SK-N-SH (cell line): Measurements from ENCODE around the gene PDE9A. TPM values are rescaled to one million over a fixed set of nuclear protein-coding genes. Genes with fewer than 3 reads are reported as not detected.

Source experiments
- CTCF ChIA-PET: fragments of 300-600, 350-600 bp; formaldehyde crosslinking; extraction: SDS; loops from one replicate; lab custom pipeline; 2021; lab: Yijun Ruan, JAX
- POLR2A ChIA-PET: fragments of 350-600 bp; sonication (Branson Sonifier 250); formaldehyde crosslinking; extraction: SDS; loops from one replicate; lab custom pipeline; 2020; ENCODE audit warnings: antibody characterized with exemption, inconsistent platforms; lab: Yijun Ruan, JAX
- DNase-seq: peaks from one replicate; pipeline ENCODE4 v3.0.0; 2012
- H2AFZ ChIP-seq: fragments of 200-600 bp; sonication (generic); 2 replicates; pipeline ENCODE4 v1.8.1; 2016; ENCODE audit warnings: antibody characterized with exemption, mild to moderate bottlenecking, low read depth
- H3F3A ChIP-seq: fragments of 200-600 bp; sonication (generic); replicated peaks from 2 replicates; pipeline ENCODE3; 2016; ENCODE audit warnings: antibody characterized with exemption, mild to moderate bottlenecking; ENCODE audit not compliant: insufficient read depth
- H3K27ac ChIP-seq, 2 experiments: fragments of 200-500 bp in 1 of 2; fragments of 200-600 bp in 1 of 2; sonication (Bioruptor generic) in 1 of 2; sonication (generic), shearing (Covaris generic) in 1 of 2; 2 replicates each; pipeline versions ENCODE4 v1.5.1 to v1.6.1; 2014 to 2016; ENCODE audit warnings: low read depth in 2 of 2, inconsistent platforms in 1 of 2, low read length in 1 of 2, mild to moderate bottlenecking in 1 of 2, mixed read lengths in 1 of 2
- H3K27me3 ChIP-seq: fragments of 200-600 bp; sonication (generic), shearing (Covaris generic); 2 replicates; pipeline ENCODE4 v1.6.1; 2016; ENCODE audit warnings: mixed run types; ENCODE audit not compliant: insufficient read depth
- H3K36me3 ChIP-seq, 2 experiments: fragments of 200-500 bp in 1 of 2; fragments of 200-600 bp in 1 of 2; sonication (Bioruptor generic) in 1 of 2; sonication (generic) in 1 of 2; replicated peaks in 1 of 2; 2 replicates each; pipeline versions ENCODE3 to v1.5.1; 2014 to 2016; ENCODE audit warnings: low read length in 1 of 2, mild to moderate bottlenecking in 1 of 2; ENCODE audit not compliant: insufficient read depth in 2 of 2, control insufficient read depth in 1 of 2
- H3K4me1 ChIP-seq, 2 experiments: fragments of 200-500 bp in 1 of 2; fragments of 200-600 bp in 1 of 2; sonication (Bioruptor generic) in 1 of 2; sonication (generic), shearing (Covaris generic) in 1 of 2; 2 replicates each; pipeline versions ENCODE4 v1.5.1 to v1.6.1; 2014 to 2016; ENCODE audit warnings: low read depth in 1 of 2, low read length in 1 of 2, mixed run types in 1 of 2; ENCODE audit not compliant: insufficient read depth in 2 of 2, control insufficient read depth in 1 of 2
- H3K4me2 ChIP-seq: fragments of 200-600 bp; sonication (generic), shearing (Covaris generic); 2 replicates; pipeline ENCODE4 v1.6.1; 2017; ENCODE audit warnings: mixed run types
- H3K4me3 ChIP-seq, 2 experiments: fragments of 200-500 bp in 1 of 2; fragments of 200-600 bp in 1 of 2; sonication (Bioruptor generic) in 1 of 2; sonication (generic), shearing (Covaris generic) in 1 of 2; 2 replicates each; pipeline versions ENCODE4 v1.5.1 to v1.8.1; 2014 to 2016; ENCODE audit warnings: low read depth in 2 of 2, inconsistent platforms in 1 of 2, low read length in 1 of 2, mild to moderate bottlenecking in 1 of 2, mixed read lengths in 1 of 2, moderate library complexity in 1 of 2
- H3K79me2 ChIP-seq: fragments of 200-600 bp; sonication (generic); 2 replicates; pipeline ENCODE4 v1.8.1; 2017; ENCODE audit warnings: mild to moderate bottlenecking; ENCODE audit not compliant: insufficient read depth
- H3K9ac ChIP-seq: fragments of 200-600 bp; sonication (generic); 2 replicates; pipeline ENCODE4 v1.6.1; 2017; ENCODE audit warnings: mixed run types
- H3K9me2 ChIP-seq: fragments of 200-600 bp; sonication (generic); 2 replicates; pipeline ENCODE4 v1.6.1; 2017; ENCODE audit warnings: mixed run types
- H3K9me3 ChIP-seq: fragments of 200-600 bp; sonication (generic); 2 replicates; pipeline ENCODE4 v1.6.1; 2017; ENCODE audit warnings: mixed run types, mild to moderate bottlenecking, moderate library complexity
- H4K20me1 ChIP-seq: fragments of 200-600 bp; sonication (generic); 2 replicates; pipeline ENCODE4 v1.6.1; 2017; ENCODE audit warnings: mild to moderate bottlenecking, mixed run types; ENCODE audit not compliant: insufficient read depth
- CHD2 ChIP-seq: fragments of 150-350 bp; IDR thresholded peaks from 2 replicates; pipeline ENCODE4 v1.6.1; 2018; ENCODE audit warnings: low read length; ENCODE audit not compliant: partially characterized antibody
- ELF1 ChIP-seq: IDR thresholded peaks from 2 replicates; pipeline ENCODE4 v1.4.0; 2012
- FOSL2 ChIP-seq: IDR thresholded peaks from 2 replicates; pipeline ENCODE4 v1.4.0; 2012; ENCODE audit warnings: low read depth, mild to moderate bottlenecking, moderate library complexity, borderline replicate concordance
- FOXM1 ChIP-seq: IDR thresholded peaks from 2 replicates; pipeline ENCODE4 v1.4.0; 2012; ENCODE audit warnings: low read depth, mild to moderate bottlenecking
- JUND ChIP-seq: IDR thresholded peaks from 2 replicates; pipeline ENCODE4 v1.4.0; 2012
- MXI1 ChIP-seq: IDR thresholded peaks from 2 replicates; pipeline ENCODE4 v1.6.1; 2012; ENCODE audit warnings: mild to moderate bottlenecking, low read depth, low read length, improper control_type of control experiment
- POLR2AphosphoS5 ChIP-seq: IDR thresholded peaks from 2 replicates; pipeline ENCODE4 v1.6.1; 2012; ENCODE audit warnings: low read depth, low read length
- RFX5 ChIP-seq: IDR thresholded peaks from 2 replicates; pipeline ENCODE4 v1.6.1; 2012; ENCODE audit warnings: mild to moderate bottlenecking, improper control_type of control experiment, low read length
- SIN3A ChIP-seq: IDR thresholded peaks from 2 replicates; pipeline ENCODE4 v1.6.1; 2012; ENCODE audit warnings: low read depth, mild to moderate bottlenecking, low read length, moderate library complexity, borderline replicate concordance
- YY1 ChIP-seq: IDR thresholded peaks from 2 replicates; pipeline ENCODE4 v1.4.0; 2012; ENCODE audit warnings: low read depth, mild to moderate bottlenecking
- WGBS: methylation state at CpG from one replicate; pipeline ENCODE4 v1.1.6; 2017; ENCODE audit warnings: low lambda C conversion rate; 5-methylcytosine and 5-hydroxymethylcytosine counted together
- polyA plus RNA-seq, 3 experiments: library from polyadenylated mRNA; depleted of rRNA; stranded (reverse); fragments of >200 nt; gene quantifications; 2 replicates each; pipeline ENCODE4 v1.2.3, GENCODE V29; 2012
- TF ChIP-seq, protein P1 (sequence below): IDR thresholded peaks from 2 replicates; pipeline ENCODE4 v1.4.0; 2012; ENCODE audit warnings: low read depth, borderline replicate concordance
- TF ChIP-seq, protein P2 (sequence below): IDR thresholded peaks from 2 replicates; pipeline ENCODE4; 2012
- TF ChIP-seq, protein P3 (sequence below): fragments of 150-350 bp; IDR thresholded peaks from 2 replicates; pipeline ENCODE4 v1.6.1; 2017; ENCODE audit warnings: antibody characterized with exemption, low read length, low read depth, borderline replicate concordance
- TF ChIP-seq, protein P4 (sequence below): fragments of 200-600 bp; sonication (generic); IDR thresholded peaks from 2 replicates; pipeline ENCODE4 v1.6.1; 2017; ENCODE audit warnings: antibody characterized with exemption, mild to moderate bottlenecking, moderate library complexity
- TF ChIP-seq, protein P5 (sequence below): IDR thresholded peaks from 2 replicates; pipeline ENCODE4 v1.6.1; 2012; ENCODE audit warnings: mild to moderate bottlenecking, low read depth, low read length, moderate library complexity
- TF ChIP-seq, protein P6 (sequence below): IDR thresholded peaks from 2 replicates; pipeline ENCODE4 v1.4.0; 2012; ENCODE audit warnings: low read depth, borderline replicate concordance

The PDE9A gene
- polyA plus RNA-seq, 1 of the 3 experiments (the other 2 are of a cell fraction) = 0.28 TPM

DNA sequence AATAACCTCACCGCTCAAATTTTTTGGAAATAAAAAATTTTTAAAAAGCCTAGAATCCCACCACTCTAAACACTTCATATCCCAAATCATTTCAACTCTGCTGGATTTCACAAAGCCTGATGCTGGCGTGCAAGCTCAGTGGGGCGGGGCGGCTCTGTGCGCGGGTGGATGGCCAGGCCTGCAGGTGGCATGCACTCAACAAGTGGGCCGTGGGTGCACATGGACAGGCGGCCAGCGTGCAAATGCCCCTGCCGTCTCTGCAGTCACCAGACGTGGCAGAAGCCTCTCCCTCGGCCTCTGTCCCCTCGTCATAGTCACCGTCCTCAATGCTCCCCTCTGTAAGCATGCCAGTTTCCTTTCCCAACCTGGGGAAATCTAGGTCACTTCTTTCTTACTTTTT, 6.6 kb upstream of the PDE9A start:
- Histone ChIP-seq H3K4me2 (no peak overlapping the region), H3K9me3 (no peaks in the 10 kb centered on the region), H4K20me1 (no peaks in the 10 kb centered on the region), H3F3A (no peaks in the 10 kb centered on the region), H3K9ac (no peak overlapping the region), H3K27me3 (0 out of 2 replicates have a peak, but pooled peaks cover 3% of the 10 kb centered on the region), H3K4me3 (no peak overlapping the region), H3K36me3 (no peaks in the 10 kb centered on the region), H3K4me1 (peaks cover 0 to 3% of the 10 kb centered on the region in 2 experiments; a peak in 1 of 4 replicates), H3K27ac (no peak overlapping the region), H3K79me2 (no peaks in the 10 kb centered on the region), H3K9me2 (no peaks in the 10 kb centered on the region), H2AFZ (no peak overlapping the region)
- ChIA-PET POLR2A (no interaction called here), CTCF (no interaction called here)
- TF ChIP-seq, protein P1, sequence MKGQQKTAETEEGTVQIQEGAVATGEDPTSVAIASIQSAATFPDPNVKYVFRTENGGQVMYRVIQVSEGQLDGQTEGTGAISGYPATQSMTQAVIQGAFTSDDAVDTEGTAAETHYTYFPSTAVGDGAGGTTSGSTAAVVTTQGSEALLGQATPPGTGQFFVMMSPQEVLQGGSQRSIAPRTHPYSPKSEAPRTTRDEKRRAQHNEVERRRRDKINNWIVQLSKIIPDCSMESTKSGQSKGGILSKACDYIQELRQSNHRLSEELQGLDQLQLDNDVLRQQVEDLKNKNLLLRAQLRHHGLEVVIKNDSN = no peak
- TF ChIP-seq JUND (no peak), YY1 (no peak), SIN3A (no peak), POLR2AphosphoS5 (no peak), FOSL2 (no peak), RFX5 (no peak), FOXM1 (no peak), CHD2 (no peak), MXI1 (no peak), ELF1 (no peak)
- TF ChIP-seq, protein P2, sequence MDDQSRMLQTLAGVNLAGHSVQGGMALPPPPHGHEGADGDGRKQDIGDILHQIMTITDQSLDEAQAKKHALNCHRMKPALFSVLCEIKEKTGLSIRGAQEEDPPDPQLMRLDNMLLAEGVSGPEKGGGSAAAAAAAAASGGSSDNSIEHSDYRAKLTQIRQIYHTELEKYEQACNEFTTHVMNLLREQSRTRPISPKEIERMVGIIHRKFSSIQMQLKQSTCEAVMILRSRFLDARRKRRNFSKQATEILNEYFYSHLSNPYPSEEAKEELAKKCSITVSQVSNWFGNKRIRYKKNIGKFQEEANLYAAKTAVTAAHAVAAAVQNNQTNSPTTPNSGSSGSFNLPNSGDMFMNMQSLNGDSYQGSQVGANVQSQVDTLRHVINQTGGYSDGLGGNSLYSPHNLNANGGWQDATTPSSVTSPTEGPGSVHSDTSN = no peak
- TF ChIP-seq, protein P3, sequence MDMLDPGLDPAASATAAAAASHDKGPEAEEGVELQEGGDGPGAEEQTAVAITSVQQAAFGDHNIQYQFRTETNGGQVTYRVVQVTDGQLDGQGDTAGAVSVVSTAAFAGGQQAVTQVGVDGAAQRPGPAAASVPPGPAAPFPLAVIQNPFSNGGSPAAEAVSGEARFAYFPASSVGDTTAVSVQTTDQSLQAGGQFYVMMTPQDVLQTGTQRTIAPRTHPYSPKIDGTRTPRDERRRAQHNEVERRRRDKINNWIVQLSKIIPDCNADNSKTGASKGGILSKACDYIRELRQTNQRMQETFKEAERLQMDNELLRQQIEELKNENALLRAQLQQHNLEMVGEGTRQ = no peak
- TF ChIP-seq, protein P4, sequence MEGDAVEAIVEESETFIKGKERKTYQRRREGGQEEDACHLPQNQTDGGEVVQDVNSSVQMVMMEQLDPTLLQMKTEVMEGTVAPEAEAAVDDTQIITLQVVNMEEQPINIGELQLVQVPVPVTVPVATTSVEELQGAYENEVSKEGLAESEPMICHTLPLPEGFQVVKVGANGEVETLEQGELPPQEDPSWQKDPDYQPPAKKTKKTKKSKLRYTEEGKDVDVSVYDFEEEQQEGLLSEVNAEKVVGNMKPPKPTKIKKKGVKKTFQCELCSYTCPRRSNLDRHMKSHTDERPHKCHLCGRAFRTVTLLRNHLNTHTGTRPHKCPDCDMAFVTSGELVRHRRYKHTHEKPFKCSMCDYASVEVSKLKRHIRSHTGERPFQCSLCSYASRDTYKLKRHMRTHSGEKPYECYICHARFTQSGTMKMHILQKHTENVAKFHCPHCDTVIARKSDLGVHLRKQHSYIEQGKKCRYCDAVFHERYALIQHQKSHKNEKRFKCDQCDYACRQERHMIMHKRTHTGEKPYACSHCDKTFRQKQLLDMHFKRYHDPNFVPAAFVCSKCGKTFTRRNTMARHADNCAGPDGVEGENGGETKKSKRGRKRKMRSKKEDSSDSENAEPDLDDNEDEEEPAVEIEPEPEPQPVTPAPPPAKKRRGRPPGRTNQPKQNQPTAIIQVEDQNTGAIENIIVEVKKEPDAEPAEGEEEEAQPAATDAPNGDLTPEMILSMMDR = no peak
- TF ChIP-seq, protein P5, sequence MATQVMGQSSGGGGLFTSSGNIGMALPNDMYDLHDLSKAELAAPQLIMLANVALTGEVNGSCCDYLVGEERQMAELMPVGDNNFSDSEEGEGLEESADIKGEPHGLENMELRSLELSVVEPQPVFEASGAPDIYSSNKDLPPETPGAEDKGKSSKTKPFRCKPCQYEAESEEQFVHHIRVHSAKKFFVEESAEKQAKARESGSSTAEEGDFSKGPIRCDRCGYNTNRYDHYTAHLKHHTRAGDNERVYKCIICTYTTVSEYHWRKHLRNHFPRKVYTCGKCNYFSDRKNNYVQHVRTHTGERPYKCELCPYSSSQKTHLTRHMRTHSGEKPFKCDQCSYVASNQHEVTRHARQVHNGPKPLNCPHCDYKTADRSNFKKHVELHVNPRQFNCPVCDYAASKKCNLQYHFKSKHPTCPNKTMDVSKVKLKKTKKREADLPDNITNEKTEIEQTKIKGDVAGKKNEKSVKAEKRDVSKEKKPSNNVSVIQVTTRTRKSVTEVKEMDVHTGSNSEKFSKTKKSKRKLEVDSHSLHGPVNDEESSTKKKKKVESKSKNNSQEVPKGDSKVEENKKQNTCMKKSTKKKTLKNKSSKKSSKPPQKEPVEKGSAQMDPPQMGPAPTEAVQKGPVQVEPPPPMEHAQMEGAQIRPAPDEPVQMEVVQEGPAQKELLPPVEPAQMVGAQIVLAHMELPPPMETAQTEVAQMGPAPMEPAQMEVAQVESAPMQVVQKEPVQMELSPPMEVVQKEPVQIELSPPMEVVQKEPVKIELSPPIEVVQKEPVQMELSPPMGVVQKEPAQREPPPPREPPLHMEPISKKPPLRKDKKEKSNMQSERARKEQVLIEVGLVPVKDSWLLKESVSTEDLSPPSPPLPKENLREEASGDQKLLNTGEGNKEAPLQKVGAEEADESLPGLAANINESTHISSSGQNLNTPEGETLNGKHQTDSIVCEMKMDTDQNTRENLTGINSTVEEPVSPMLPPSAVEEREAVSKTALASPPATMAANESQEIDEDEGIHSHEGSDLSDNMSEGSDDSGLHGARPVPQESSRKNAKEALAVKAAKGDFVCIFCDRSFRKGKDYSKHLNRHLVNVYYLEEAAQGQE = no peak
- TF ChIP-seq, protein P6, sequence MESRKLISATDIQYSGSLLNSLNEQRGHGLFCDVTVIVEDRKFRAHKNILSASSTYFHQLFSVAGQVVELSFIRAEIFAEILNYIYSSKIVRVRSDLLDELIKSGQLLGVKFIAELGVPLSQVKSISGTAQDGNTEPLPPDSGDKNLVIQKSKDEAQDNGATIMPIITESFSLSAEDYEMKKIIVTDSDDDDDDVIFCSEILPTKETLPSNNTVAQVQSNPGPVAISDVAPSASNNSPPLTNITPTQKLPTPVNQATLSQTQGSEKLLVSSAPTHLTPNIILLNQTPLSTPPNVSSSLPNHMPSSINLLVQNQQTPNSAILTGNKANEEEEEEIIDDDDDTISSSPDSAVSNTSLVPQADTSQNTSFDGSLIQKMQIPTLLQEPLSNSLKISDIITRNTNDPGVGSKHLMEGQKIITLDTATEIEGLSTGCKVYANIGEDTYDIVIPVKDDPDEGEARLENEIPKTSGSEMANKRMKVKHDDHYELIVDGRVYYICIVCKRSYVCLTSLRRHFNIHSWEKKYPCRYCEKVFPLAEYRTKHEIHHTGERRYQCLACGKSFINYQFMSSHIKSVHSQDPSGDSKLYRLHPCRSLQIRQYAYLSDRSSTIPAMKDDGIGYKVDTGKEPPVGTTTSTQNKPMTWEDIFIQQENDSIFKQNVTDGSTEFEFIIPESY = no peak
- no peak for DNase-seq
- 77% methylated on average over 11 of the region's 14 CpGs for WGBS
